HG03460 (cell line): Measurements from ENCODE around the gene OTOP1.
A peak's percentile ranks its signal among the peaks of the same experiment; 100 is the strongest.
"Not testable (repeated sequence)": the region's sequence is repeated elsewhere in the genome, so short reads cannot be mapped to it uniquely, and the experiment has no call there.

Experiments used
- ATAC-seq: cut with Tn5 transposase; IDR thresholded peaks from one replicate; pipeline ENCODE4 v1.9.1; 2021; ENCODE audit not compliant: unreplicated experiment

The OTOP1 gene

GRCh38 chr4:4226606-4227438, at the start of gene OTOP1:
Gene OTOP1 (minus strand): TSS chr4:4226929. CDS start chr4:4226864, 65 bp downstream.
- ATAC-seq, result no peak

- no peak for ATAC-seq
Observed at GRCh38 chr4:4274226-4274625, 47.5 kb upstream of the OTOP1 start.

- no peak for ATAC-seq
Observed at GRCh38 chr4:4271912-4272311, 45.2 kb upstream of the OTOP1 start.

- ATAC-seq, result no peak
Observed at GRCh38 chr4:4270529-4270928, 43.8 kb upstream of the OTOP1 start.

GRCh38 chr4:4269856-4270255, 43.1 kb upstream of the OTOP1 start:
- ATAC-seq, result no peak

GRCh38 chr4:4269331-4269731, 42.6 kb upstream of the OTOP1 start:
- ATAC-seq, result no peak

GRCh38 chr4:4268776-4269175, 42.0 kb upstream of the OTOP1 start:
- no peak for ATAC-seq

- no peak for ATAC-seq
Observed at GRCh38 chr4:4267981-4268380, 41.3 kb upstream of the OTOP1 start.

- no peak for ATAC-seq
Observed at GRCh38 chr4:4260185-4260751, 33.5 kb upstream of the OTOP1 start.

- no peak for ATAC-seq
Observed at GRCh38 chr4:4259484-4260100, 32.9 kb upstream of the OTOP1 start.

GRCh38 chr4:4257705-4258104, 31.0 kb upstream of the OTOP1 start:
- not testable (repeated sequence) for ATAC-seq

GRCh38 chr4:4256799-4257198, 30.1 kb upstream of the OTOP1 start:
- ATAC-seq, result no peak

- no peak for ATAC-seq
Observed at GRCh38 chr4:4254666-4255065, 27.9 kb upstream of the OTOP1 start.

- ATAC-seq, result no peak
Observed at GRCh38 chr4:4254199-4254598, 27.5 kb upstream of the OTOP1 start.

- ATAC-seq, result no peak
Observed at GRCh38 chr4:4249866-4250265, 23.1 kb upstream of the OTOP1 start.

- not testable (repeated sequence) for ATAC-seq
Observed at GRCh38 chr4:4249342-4249741, 22.6 kb upstream of the OTOP1 start.

GRCh38 chr4:4248885-4249203, 22.1 kb upstream of the OTOP1 start:
- ATAC-seq, result no peak

GRCh38 chr4:4248029-4248884, 21.5 kb upstream of the OTOP1 start, which contains the start of gene TMEM128:
Gene TMEM128 (minus strand): TSS chr4:4248223. CDS start chr4:4248202, 21 bp downstream.
- ATAC-seq, result peak; percentile 95

GRCh38 chr4:4247696-4248028, 20.9 kb upstream of the OTOP1 start:
- peak; percentile 7 for ATAC-seq

- no peak for ATAC-seq
Observed at GRCh38 chr4:4245172-4245571, 18.4 kb upstream of the OTOP1 start.

- ATAC-seq, result not testable (repeated sequence)
Observed at GRCh38 chr4:4239551-4239950, 12.8 kb upstream of the OTOP1 start.
